ENCODE results near the gene SERPINF2. TPM values are rescaled to one million over a fixed set of nuclear protein-coding genes. Genes with fewer than 3 reads are reported as not detected.

The SERPINF2 gene
- total and polyA plus RNA-seq, 2 donors (not counting 1 experiment from before 2014, with no cell fraction given) = 0.06 to 0.17 TPM

- Histone ChIP-seq H3K36me3 (ENCODE audit: control insufficient read depth, insufficient read depth, low read length) (peaks cover 25% of the 10 kb centered on the region), H3K79me2 (ENCODE audit: control insufficient read depth, insufficient read depth, low read length) (peaks cover 41% of the 10 kb centered on the region), H3K27me3 (ENCODE audit: control insufficient read depth, insufficient read depth, low read length) (no peaks in the 10 kb centered on the region), H3K4me1 (ENCODE audit: control insufficient read depth, extremely low read depth, insufficient read depth, low read length) (peaks cover 30% of the 10 kb centered on the region), H4K20me1 (ENCODE audit: control insufficient read depth, extremely low read depth, insufficient read depth, low read length) (peaks cover 12% of the 10 kb centered on the region), H3K4me2 (ENCODE audit: extremely low read depth, insufficient read depth, low read length) (peak overlapping the region; percentile 92), H3K4me3 (replicated peaks in 1 of 4; ENCODE audit: control extremely low read depth in 1 of 4, insufficient read depth in 1 of 4, low read depth in 3 of 4, low read length in 4 of 4) (peak overlapping the region; percentile 72 to 98 (median 90)), H3K9me3 (ENCODE audit: control insufficient read depth, insufficient read depth, low read depth, low read length) (no peaks in the 10 kb centered on the region), H3K9ac (ENCODE audit: insufficient read depth, low read length) (peak overlapping the region; percentile 87), H2AFZ (ENCODE audit: low read length) (no peak overlapping the region), H3K27ac (ENCODE audit: insufficient read depth, low read length) (peak overlapping the region; percentile 99)
- peak in 1 of 2 donors; percentile 47 for TF ChIP-seq CTCF (conservative IDR thresholded peaks at IDR 0.05 in 1 of 2, IDR thresholded peaks at IDR 0.05 in 1 of 2; ENCODE audit: low read depth in 1 of 2, low read length in 2 of 2)
- TF ChIP-seq EZH2 (IDR thresholded peaks at IDR 0.05; ENCODE audit: low read length, missing control alignments) = no peak
- peak; percentile 24 to 55 for DNase-seq (ENCODE audit: low read depth in 2 of 2)
Measured at GRCh38 chr17:1713878-1714426, 28.7 kb upstream of the SERPINF2 start.

- Histone ChIP-seq H2AFZ (ENCODE audit: low read length) (no peak overlapping the region), H4K20me1 (ENCODE audit: control insufficient read depth, extremely low read depth, insufficient read depth, low read length) (peaks cover 12% of the 10 kb centered on the region), H3K36me3 (ENCODE audit: control insufficient read depth, insufficient read depth, low read length) (peaks cover 25% of the 10 kb centered on the region), H3K4me3 (replicated peaks in 1 of 4; ENCODE audit: control extremely low read depth in 1 of 4, insufficient read depth in 1 of 4, low read depth in 3 of 4, low read length in 4 of 4) (peak overlapping the region; percentile 78 to 98 (median 90)), H3K9ac (ENCODE audit: insufficient read depth, low read length) (peak overlapping the region; percentile 99), H3K9me3 (ENCODE audit: control insufficient read depth, insufficient read depth, low read depth, low read length) (no peaks in the 10 kb centered on the region), H3K27ac (ENCODE audit: insufficient read depth, low read length) (peak overlapping the region; percentile 99), H3K79me2 (ENCODE audit: control insufficient read depth, insufficient read depth, low read length) (peaks cover 41% of the 10 kb centered on the region), H3K4me2 (ENCODE audit: extremely low read depth, insufficient read depth, low read length) (peak overlapping the region; percentile 92), H3K27me3 (ENCODE audit: control insufficient read depth, insufficient read depth, low read length) (no peaks in the 10 kb centered on the region), H3K4me1 (ENCODE audit: control insufficient read depth, extremely low read depth, insufficient read depth, low read length) (peaks cover 30% of the 10 kb centered on the region)
- TF ChIP-seq CTCF (conservative IDR thresholded peaks at IDR 0.05 in 1 of 2, IDR thresholded peaks at IDR 0.05 in 1 of 2; ENCODE audit: low read depth in 1 of 2, low read length in 2 of 2) = no peak
- TF ChIP-seq EZH2 (IDR thresholded peaks at IDR 0.05; ENCODE audit: low read length, missing control alignments) = no peak
- peak; percentile 97 for DNase-seq (ENCODE audit: low read depth in 2 of 2)
Measured at GRCh38 chr17:1714427-1714979, 28.2 kb upstream of the SERPINF2 start.

GRCh38 chr17:1714980-1715802 is 27.5 kb upstream of the SERPINF2 start:
- no peak for TF ChIP-seq EZH2 (IDR thresholded peaks at IDR 0.05; ENCODE audit: low read length, missing control alignments)
- TF ChIP-seq CTCF (conservative IDR thresholded peaks at IDR 0.05 in 1 of 2, IDR thresholded peaks at IDR 0.05 in 1 of 2; ENCODE audit: low read depth in 1 of 2, low read length in 2 of 2) = no peak
- Histone ChIP-seq H2AFZ (ENCODE audit: low read length) (no peak overlapping the region), H3K4me1 (ENCODE audit: control insufficient read depth, extremely low read depth, insufficient read depth, low read length) (peaks cover 30% of the 10 kb centered on the region), H3K27me3 (ENCODE audit: control insufficient read depth, insufficient read depth, low read length) (no peaks in the 10 kb centered on the region), H3K9me3 (ENCODE audit: control insufficient read depth, insufficient read depth, low read depth, low read length) (no peaks in the 10 kb centered on the region), H3K4me3 (replicated peaks in 1 of 4; ENCODE audit: control extremely low read depth in 1 of 4, insufficient read depth in 1 of 4, low read depth in 3 of 4, low read length in 4 of 4) (peak overlapping the region; percentile 78 to 98 (median 84)), H3K36me3 (ENCODE audit: control insufficient read depth, insufficient read depth, low read length) (peaks cover 25% of the 10 kb centered on the region), H3K9ac (ENCODE audit: insufficient read depth, low read length) (peak overlapping the region; percentile 99), H3K4me2 (ENCODE audit: extremely low read depth, insufficient read depth, low read length) (peak overlapping the region; percentile 69), H3K79me2 (ENCODE audit: control insufficient read depth, insufficient read depth, low read length) (peaks cover 41% of the 10 kb centered on the region), H4K20me1 (ENCODE audit: control insufficient read depth, extremely low read depth, insufficient read depth, low read length) (peaks cover 12% of the 10 kb centered on the region), H3K27ac (ENCODE audit: insufficient read depth, low read length) (peak overlapping the region; percentile 99)
- DNase-seq (ENCODE audit: low read depth in 2 of 2) = peak; percentile 87 to 95

Measured in fibroblast of lung (primary cell).